ENCODE data around the gene ANKFN1. TPM values are rescaled to one million over a fixed set of nuclear protein-coding genes. Genes with fewer than 3 reads are reported as not detected.
A peak's percentile ranks its signal among the peaks of the same experiment; 100 is the strongest.

The ANKFN1 gene
- polyA plus RNA-seq, 1 experiment = 0.04 TPM

GRCh38 chr17:56431736-56432135 lies 278.5 kb downstream of the ANKFN1 start:
- H3K4me3 ChIP-seq (ENCODE audit: low read depth, low read length) = no peak overlapping the region
- no peaks in the 10 kb centered on the region for H3K9me3 ChIP-seq (ENCODE audit: control insufficient read depth, insufficient read depth, low read length)
- H3K27ac ChIP-seq (ENCODE audit: low read depth, low read length) = peak overlapping the region; percentile 31
- no peak for TF ChIP-seq CTCF (IDR thresholded peaks at IDR 0.05; ENCODE audit: low read depth, low read length)
- ChIA-PET POLR2A (no interaction called here), CTCF (interaction anchor here (0.7 kb wide), 1 partner anchor 348 kb away, joined by 3 read pairs; no protein-coding TSS in a partner anchor)
- peak; percentile 8 for DNase-seq (ENCODE audit: low read depth, low spot score)
- H3K27me3 ChIP-seq (ENCODE audit: control insufficient read depth, insufficient read depth, low read length) = no peaks in the 10 kb centered on the region

- no peak for DNase-seq (ENCODE audit: low read depth, low spot score)
- ChIA-PET CTCF (no interaction called here), POLR2A (no interaction called here)
- H3K27ac ChIP-seq (ENCODE audit: low read depth, low read length) = no peak overlapping the region
- H3K4me3 ChIP-seq (ENCODE audit: low read depth, low read length) = no peak overlapping the region
- no peaks in the 10 kb centered on the region for H3K27me3 ChIP-seq (ENCODE audit: control insufficient read depth, insufficient read depth, low read length)
- H3K9me3 ChIP-seq (ENCODE audit: control insufficient read depth, insufficient read depth, low read length) = no peaks in the 10 kb centered on the region
- TF ChIP-seq CTCF (IDR thresholded peaks at IDR 0.05; ENCODE audit: low read depth, low read length) = no peak
Observed at GRCh38 chr17:56432443-56432842, 279.2 kb downstream of the ANKFN1 start.

- Histone ChIP-seq H3K27ac (ENCODE audit: low read depth, low read length) (no peak overlapping the region), H3K9me3 (ENCODE audit: control insufficient read depth, insufficient read depth, low read length) (no peaks in the 10 kb centered on the region), H3K4me3 (ENCODE audit: low read depth, low read length) (no peak overlapping the region), H3K27me3 (ENCODE audit: control insufficient read depth, insufficient read depth, low read length) (no peaks in the 10 kb centered on the region)
- DNase-seq (ENCODE audit: low read depth, low spot score) = no peak
- CTCF ChIA-PET = no interaction called here
- POLR2A ChIA-PET = no interaction called here
- TF ChIP-seq CTCF (IDR thresholded peaks at IDR 0.05; ENCODE audit: low read depth, low read length) = no peak
Observed at GRCh38 chr17:56434610-56435009, 281.3 kb downstream of the ANKFN1 start.

GRCh38 chr17:56436142-56436541 lies 282.9 kb downstream of the ANKFN1 start:
- H3K4me3 ChIP-seq (ENCODE audit: low read depth, low read length) = no peak overlapping the region
- no peaks in the 10 kb centered on the region for H3K9me3 ChIP-seq (ENCODE audit: control insufficient read depth, insufficient read depth, low read length)
- no peak for DNase-seq (ENCODE audit: low read depth, low spot score)
- ChIA-PET POLR2A (no interaction called here), CTCF (no interaction called here)
- no peaks in the 10 kb centered on the region for H3K27me3 ChIP-seq (ENCODE audit: control insufficient read depth, insufficient read depth, low read length)
- no peak overlapping the region for H3K27ac ChIP-seq (ENCODE audit: low read depth, low read length)
- TF ChIP-seq CTCF (IDR thresholded peaks at IDR 0.05; ENCODE audit: low read depth, low read length) = no peak

GRCh38 chr17:56440419-56440818 lies 287.1 kb downstream of the ANKFN1 start:
- Histone ChIP-seq H3K4me3 (ENCODE audit: low read depth, low read length) (no peak overlapping the region), H3K27me3 (ENCODE audit: control insufficient read depth, insufficient read depth, low read length) (no peaks in the 10 kb centered on the region), H3K9me3 (ENCODE audit: control insufficient read depth, insufficient read depth, low read length) (no peaks in the 10 kb centered on the region), H3K27ac (ENCODE audit: low read depth, low read length) (no peak overlapping the region)
- no peak for TF ChIP-seq CTCF (IDR thresholded peaks at IDR 0.05; ENCODE audit: low read depth, low read length)
- CTCF ChIA-PET = interaction anchor here (0.6 to 0.8 kb wide), 3 partner anchors 59 to 543 kb away, joined by 3 to 4 read pairs (median 3); no protein-coding TSS in a partner anchor
- no peak for DNase-seq (ENCODE audit: low read depth, low spot score)
- POLR2A ChIA-PET = no interaction called here

Measured in AG04450 (cell line).